ENCODE measurements around the gene EVA1B.

Gene EVA1B

GRCh38 chr1:36345353-36345752 lies 21.9 kb upstream of the EVA1B start:
- TF ChIP-seq, protein P1, sequence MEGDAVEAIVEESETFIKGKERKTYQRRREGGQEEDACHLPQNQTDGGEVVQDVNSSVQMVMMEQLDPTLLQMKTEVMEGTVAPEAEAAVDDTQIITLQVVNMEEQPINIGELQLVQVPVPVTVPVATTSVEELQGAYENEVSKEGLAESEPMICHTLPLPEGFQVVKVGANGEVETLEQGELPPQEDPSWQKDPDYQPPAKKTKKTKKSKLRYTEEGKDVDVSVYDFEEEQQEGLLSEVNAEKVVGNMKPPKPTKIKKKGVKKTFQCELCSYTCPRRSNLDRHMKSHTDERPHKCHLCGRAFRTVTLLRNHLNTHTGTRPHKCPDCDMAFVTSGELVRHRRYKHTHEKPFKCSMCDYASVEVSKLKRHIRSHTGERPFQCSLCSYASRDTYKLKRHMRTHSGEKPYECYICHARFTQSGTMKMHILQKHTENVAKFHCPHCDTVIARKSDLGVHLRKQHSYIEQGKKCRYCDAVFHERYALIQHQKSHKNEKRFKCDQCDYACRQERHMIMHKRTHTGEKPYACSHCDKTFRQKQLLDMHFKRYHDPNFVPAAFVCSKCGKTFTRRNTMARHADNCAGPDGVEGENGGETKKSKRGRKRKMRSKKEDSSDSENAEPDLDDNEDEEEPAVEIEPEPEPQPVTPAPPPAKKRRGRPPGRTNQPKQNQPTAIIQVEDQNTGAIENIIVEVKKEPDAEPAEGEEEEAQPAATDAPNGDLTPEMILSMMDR (IDR thresholded peaks at IDR 0.05; ENCODE audit: extremely low read depth, missing control alignments), result no peak
- no peak for DNase-seq (ENCODE audit: low spot score)

- no peak for DNase-seq (ENCODE audit: low spot score)
- TF ChIP-seq, protein P1 (IDR thresholded peaks at IDR 0.05; ENCODE audit: extremely low read depth, missing control alignments), result no peak
Measured at GRCh38 chr1:36344395-36344680, 20.9 kb upstream of the EVA1B start.

DNA sequence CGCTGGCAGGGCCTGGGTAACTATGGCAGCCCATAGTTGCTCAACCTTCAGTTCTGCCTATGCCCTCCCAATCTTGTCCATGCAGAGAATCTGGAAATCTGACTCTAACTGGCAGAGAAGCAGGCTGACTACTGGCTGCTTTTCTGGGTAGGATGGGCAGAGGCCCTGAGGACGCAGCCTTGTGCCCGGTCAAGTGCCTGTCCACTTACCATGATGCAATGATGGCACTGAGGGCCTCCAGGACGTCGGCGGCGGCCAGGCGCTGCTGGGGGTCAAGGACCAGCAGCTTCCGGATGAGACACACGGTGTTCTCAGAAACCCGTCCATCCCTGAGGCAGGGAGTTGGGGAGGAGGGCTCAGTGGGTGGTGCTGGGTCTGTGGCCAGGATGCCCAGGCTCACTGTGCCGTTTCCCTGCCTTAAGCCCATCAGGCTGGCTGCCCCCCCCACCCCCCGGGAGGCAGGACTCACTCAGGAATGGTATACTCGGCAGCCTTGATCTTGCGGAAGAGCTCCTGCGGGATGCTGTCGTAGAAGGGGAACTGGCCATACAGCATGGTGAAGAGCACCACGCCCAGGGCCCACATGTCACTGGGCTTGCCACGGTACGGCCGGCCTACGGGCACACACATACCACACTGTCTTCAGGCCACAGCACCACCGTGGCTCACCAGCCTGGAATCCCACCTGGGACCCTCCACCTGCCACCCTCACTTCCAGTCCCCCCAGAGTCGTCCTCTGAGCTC lies 20.4 kb upstream of the EVA1B start:
- TF ChIP-seq, protein P1 (IDR thresholded peaks at IDR 0.05; ENCODE audit: extremely low read depth, missing control alignments), result no peak
- DNase-seq (ENCODE audit: low spot score), result no peak

DNA sequence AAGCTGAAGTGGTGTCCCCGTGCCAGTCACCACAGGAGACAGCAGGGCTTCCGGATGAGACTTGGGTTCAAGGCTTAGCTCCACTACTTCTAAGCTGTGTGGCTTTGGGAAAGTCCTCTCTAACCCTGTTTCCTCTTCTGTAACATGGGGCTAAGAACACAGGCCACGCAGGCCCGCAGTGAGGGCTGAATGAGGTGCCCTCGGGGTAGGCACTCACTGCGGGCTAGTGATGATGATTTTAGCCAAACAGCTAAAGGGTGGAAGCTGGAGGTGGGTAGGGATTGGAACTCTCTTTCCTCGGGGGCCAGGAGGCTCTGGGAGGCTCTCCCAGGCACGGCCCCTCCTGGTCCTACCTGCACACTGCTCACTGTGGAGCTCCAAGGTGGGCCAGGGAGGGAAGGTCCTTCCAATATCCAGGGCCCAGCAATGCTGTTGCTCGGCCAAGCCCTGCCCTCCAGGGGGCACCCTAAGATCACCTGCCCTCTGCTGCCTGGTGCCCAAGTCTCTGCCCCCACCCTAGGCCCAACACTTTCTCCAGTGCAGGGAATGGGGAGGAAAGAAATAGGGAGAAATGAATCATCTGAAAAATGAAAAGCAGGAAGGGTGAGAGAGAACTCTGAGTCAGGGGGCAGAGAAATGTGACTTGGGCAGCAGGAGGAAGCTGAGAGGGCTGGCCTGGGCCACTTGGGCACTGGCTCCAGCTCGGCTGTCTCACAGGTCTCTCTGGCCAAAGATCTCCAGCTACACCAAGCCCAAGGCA lies 19.2 kb upstream of the EVA1B start:
- DNase-seq (ENCODE audit: low spot score), result peak; percentile 73
- TF ChIP-seq, protein P1 (IDR thresholded peaks at IDR 0.05; ENCODE audit: extremely low read depth, missing control alignments), result peak; percentile 74

DNA sequence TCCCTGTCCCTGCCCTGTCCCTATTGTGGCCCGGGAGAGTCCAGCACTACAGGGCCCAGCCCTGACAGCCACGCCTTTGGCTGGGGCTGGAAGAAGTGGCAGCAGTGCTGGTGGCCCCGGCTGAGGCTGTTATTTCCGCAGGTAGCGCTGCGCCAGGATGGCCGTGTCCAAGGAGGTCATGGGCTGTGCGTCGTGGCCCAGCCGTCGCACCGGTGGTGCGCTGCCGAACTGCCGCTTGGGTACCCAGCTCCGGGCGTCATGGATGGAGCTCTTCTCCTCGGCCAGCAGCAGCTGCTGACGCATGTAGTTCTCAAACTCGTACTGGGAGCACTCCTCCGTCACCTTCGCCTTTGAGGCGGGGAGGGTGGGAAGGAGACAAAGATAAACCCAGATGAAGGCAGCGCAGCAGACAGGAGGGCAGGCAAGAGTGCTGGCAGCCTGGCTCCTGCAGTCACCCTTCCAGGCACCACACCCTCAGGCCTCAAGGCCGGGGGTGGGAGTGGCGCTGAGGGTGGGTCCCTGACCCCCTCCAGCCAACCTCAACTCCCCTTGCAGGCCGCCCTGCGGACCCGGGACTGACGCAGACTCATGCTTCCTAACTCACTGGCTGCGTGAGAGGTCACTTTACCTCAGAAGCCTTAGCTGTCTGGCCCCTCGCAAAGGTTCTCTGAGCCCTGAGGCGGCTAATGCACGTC lies 18.3 kb upstream of the EVA1B start:
- TF ChIP-seq, protein P1 (IDR thresholded peaks at IDR 0.05; ENCODE audit: extremely low read depth, missing control alignments), result no peak
- DNase-seq (ENCODE audit: low spot score), result no peak

DNA sequence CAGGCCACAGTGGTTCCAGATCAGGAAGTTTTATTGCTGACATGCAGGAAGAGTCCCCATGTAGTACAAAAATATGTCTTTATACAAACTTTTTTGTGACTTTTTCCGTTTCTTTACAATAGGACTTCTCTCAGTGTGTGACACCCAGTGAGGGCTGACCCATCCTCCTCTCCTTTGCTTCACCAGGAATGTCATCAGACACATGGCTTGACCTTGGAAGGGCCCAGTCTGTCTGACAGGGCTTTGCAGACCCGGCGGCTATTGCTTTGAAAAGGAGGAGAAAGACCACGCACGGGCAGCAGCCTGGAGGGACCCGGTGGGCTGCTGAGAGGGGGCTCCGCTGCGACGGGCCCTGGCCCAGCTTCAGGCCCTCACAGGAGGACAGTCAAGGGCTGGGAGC lies 16.2 kb upstream of the EVA1B start:
- TF ChIP-seq, protein P1 (IDR thresholded peaks at IDR 0.05; ENCODE audit: extremely low read depth, missing control alignments), result no peak

DNA sequence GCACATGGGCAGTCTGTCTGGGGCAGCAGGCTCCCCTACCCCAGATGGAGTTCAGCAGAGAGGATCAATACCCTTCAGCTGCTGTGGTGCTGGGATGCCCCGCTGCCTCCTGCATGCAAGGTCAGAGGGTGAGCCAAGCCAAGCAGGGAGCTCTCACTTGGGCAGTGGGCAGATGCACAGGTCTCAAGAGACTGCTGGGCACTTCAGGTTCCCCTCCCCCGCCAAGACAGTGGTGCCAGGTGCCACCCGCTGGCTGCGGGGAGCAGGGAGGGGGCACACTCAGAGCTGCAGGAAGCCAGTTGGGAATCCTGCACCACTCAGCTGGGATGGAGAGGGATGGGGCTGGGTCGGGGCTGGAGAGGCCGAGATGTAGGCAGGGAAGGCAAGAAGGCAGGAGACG lies 15.8 kb upstream of the EVA1B start:
- DNase-seq (ENCODE audit: low spot score), result no peak
- TF ChIP-seq, protein P1 (IDR thresholded peaks at IDR 0.05; ENCODE audit: extremely low read depth, missing control alignments), result no peak

More for the DNA sequence above, 16.2 kb upstream of the EVA1B start:
- DNase-seq (ENCODE audit: low spot score), result no peak
